Large intestine (tissue), 3 donors: ENCODE results near the gene FIBCD1. TPM values are rescaled to one million over a fixed set of nuclear protein-coding genes. Genes with fewer than 3 reads are reported as not detected.

Source experiments
- DNase-seq, 2 donors: peaks; one replicate each; pipeline versions ENCODE4 v3.0.0 to v3.0.0-alpha.2; 2013
- H3K27ac ChIP-seq: one replicate; pipeline ENCODE4 v1.5.1; 2013; ENCODE audit warnings: low read length
- H3K27me3 ChIP-seq: 2 replicates; pipeline ENCODE4 v1.6.1; 2013; ENCODE audit warnings: low read length; ENCODE audit not compliant: control insufficient read depth, insufficient read depth
- H3K36me3 ChIP-seq: 2 replicates; pipeline ENCODE4 v1.6.1; 2013; ENCODE audit warnings: low read length; ENCODE audit not compliant: control insufficient read depth, insufficient read depth
- H3K4me1 ChIP-seq: one replicate; pipeline ENCODE4 v1.6.1; 2013; ENCODE audit warnings: low read length; ENCODE audit not compliant: control insufficient read depth, insufficient read depth
- H3K4me3 ChIP-seq: one replicate; pipeline ENCODE4 v1.5.1; 2013; ENCODE audit warnings: low read length
- H3K9me3 ChIP-seq: one replicate; pipeline ENCODE4 v1.6.1; 2013; ENCODE audit warnings: mild to moderate bottlenecking, low read depth, low read length, moderate library complexity; ENCODE audit not compliant: control insufficient read depth
- WGBS: methylation state at CpG from one replicate; pipeline ENCODE4 v1.1.5; 2013; ENCODE audit warnings: low lambda C conversion rate; ENCODE audit not compliant: insufficient coverage; 5-methylcytosine and 5-hydroxymethylcytosine counted together
- polyA plus RNA-seq: library from polyadenylated mRNA; unstranded; fragments of 120-200 nt; gene quantifications from one replicate; pipeline ENCODE4 v1.2.1, GENCODE V29; 2013

FIBCD1 gene
- polyA plus RNA-seq, 1 donor: 1.5 TPM

DNA sequence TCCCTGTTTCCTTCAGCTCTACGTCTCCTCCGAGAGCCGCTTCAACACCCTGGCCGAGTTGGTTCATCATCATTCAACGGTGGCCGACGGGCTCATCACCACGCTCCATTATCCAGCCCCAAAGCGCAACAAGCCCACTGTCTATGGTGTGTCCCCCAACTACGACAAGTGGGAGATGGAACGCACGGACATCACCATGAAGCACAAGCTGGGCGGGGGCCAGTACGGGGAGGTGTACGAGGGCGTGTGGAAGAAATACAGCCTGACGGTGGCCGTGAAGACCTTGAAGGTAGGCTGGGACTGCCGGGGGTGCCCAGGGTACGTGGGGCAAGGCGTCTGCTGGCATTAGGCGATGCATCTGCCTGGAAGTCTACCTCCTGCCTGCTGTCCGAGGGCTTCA, 76.3 kb downstream of the FIBCD1 start:
- no peaks in the 10 kb centered on the region for H3K27me3 ChIP-seq
- no peaks in the 10 kb centered on the region for H3K9me3 ChIP-seq
- WGBS: 100% methylated on average over 1 of the region's 23 CpGs
- H3K36me3 ChIP-seq: peaks cover 66% of the 10 kb centered on the region
- no peak overlapping the region for H3K27ac ChIP-seq
- no peak overlapping the region for H3K4me3 ChIP-seq
- H3K4me1 ChIP-seq: peaks cover 29% of the 10 kb centered on the region
- no peak for DNase-seq

DNA sequence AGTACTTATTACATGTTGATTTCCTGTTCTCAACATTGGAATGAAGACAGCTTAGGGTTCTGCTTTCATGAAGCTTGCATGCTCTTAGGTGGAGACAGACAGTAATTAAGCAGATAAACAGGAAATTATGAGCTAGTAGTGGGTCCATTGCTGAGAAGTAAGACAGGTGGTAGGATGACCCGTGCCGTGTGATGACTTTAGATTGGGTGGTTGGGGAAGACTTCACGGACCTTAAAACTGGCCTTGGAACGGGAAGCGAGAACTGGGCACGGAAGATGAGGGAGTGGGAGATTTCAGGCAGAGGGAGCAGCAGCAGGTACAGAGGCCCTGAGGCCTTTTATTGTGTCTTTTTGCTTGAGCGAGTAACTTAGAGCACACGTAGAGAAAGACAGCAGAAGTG, 76.8 kb downstream of the FIBCD1 start:
- H3K27ac ChIP-seq: no peak overlapping the region
- H3K4me3 ChIP-seq: no peak overlapping the region
- peaks cover 64% of the 10 kb centered on the region for H3K36me3 ChIP-seq
- peaks cover 29% of the 10 kb centered on the region for H3K4me1 ChIP-seq
- no peaks in the 10 kb centered on the region for H3K9me3 ChIP-seq
- no peaks in the 10 kb centered on the region for H3K27me3 ChIP-seq
- DNase-seq: no peak
- WGBS: no CpG with 5 or more reads among the region's 8 CpGs

DNA sequence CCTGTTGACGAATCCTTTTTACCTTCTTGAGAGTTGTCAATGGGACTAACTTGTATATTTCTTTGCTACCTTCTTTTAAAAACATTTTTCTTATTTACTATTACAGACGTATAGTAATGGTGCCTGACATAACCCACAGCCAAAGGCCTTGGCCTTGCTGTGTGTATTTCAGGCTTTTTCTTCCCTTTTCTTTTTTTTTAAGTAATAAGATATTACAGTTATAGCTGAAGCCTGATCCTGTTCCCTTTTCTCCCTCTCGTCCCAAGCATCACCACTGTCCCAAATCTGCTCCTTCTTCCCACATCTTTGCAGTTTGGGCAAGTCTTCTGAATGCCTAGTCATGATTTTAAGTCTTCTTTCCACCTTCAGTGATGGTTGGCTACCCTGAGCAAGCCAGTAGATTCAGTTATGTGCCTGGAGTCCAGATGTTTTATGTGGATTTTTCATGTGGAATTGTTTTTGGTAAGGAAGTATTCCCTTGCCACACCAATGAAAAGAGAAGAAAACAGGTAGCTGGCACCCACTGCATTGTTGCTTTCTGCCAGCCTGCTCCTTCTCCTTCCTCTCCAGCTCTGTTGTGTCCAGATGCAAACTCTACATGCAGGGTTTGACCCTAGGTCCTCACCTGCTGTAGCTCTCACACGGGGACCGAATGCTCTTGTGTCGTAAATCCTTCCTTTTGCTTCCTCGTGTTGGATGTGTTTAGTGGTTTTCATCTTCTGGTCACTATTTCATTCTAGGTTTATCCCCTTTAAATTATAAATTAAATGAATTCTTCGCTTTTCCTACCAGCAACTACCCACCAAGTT, 77.5 kb downstream of the FIBCD1 start:
- 75% methylated on average over 3 of the region's 8 CpGs for WGBS
- no peak for DNase-seq
- Histone ChIP-seq H3K4me3 (no peak overlapping the region), H3K4me1 (peaks cover 29% of the 10 kb centered on the region), H3K36me3 (peaks cover 66% of the 10 kb centered on the region), H3K9me3 (no peaks in the 10 kb centered on the region), H3K27me3 (no peaks in the 10 kb centered on the region), H3K27ac (no peak overlapping the region)

DNA sequence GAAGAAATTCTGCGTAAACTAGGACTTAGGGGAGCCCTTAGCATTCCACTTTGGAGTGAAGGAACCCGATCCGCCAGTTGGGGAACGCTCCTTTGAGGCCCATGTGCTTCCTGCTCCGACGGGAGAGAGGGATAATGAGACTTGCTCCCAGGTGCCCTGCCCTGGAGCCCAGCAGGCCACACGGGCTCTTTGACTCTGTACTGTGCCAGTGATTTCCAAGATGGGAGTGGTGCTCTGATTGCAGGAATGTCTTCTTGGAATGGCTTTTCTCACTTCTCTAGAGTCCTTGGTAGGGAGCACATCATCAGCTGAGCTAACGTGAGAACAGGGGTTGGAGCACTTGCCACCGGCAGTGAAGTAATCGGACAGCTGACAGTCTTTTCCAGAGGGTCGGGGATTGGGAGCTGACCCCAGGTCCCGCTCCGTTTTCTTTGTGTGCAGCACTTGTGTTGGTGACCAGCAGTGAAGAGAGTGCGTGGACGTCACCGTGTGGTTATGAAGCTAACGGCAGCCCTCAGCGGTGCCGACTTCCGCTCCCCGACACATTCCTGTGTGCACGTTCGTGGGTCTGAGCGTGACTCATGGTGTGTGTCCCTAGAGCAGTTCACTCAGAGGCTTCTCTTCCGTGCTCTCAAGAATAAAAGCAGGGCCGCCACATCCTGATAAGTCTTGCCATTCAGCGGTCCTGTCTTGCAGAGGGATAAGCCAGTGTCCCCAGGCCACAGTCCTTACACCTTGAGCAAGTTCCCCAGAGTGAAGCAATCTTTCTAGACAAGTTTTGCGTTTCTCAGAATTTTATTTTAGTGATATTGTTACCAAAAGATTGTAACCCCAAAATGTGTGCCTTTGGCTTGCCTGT, 78.4 kb downstream of the FIBCD1 start:
- H3K36me3 ChIP-seq: peaks cover 70% of the 10 kb centered on the region
- peak overlapping the region; percentile 35 for H3K27ac ChIP-seq
- WGBS: no CpG with 5 or more reads among the region's 28 CpGs
- H3K9me3 ChIP-seq: no peaks in the 10 kb centered on the region
- no peak overlapping the region for H3K4me3 ChIP-seq
- H3K27me3 ChIP-seq: no peaks in the 10 kb centered on the region
- peak; percentile 77 to 81 for DNase-seq
- peaks cover 29% of the 10 kb centered on the region for H3K4me1 ChIP-seq

DNA sequence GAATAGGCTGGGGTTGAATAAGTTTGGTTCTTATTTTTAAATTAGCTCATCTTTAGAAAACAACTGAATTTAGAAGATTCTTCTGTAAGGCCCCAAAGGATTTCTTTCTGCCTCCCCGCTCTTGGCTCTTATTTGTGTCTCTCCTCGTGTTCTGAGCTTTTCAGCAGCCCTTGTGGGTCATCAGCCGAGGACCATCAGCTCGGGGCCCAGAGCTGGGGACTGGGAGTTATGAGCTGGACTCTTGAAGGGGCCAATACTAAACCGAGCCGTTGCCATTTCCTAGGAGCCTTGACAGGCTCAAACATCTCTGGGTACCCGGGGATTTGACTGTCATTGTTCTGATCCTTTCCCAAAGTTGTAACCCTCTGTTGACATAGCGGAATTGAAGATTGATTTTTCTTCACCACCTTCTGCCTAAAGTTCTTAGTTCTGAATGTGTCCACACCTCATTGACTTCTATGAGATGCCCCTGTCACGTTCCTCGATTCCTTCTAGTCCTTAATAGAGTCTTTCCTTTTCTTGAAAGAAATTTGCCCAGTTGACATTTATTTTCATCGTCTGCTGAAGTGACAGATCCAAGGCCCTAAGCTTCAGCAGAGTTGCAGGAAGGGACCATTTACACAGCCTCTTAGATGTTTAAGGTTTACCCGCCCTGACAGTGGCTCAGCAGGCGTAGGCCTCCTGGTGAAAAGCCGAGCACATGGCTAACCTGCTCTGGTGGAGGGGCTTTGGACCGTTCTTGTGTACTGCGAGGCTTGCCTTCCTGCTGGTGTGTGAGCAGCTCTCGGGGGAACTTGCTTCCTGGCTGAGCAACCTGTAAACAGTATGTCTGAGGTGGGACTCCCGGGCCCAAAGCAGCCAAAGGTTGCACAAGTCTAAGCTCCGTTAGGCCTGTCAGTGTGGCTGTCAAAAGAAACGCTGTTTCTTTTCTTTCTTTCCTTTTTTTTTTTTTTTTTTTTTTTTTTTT, 80.0 kb downstream of the FIBCD1 start:
- Histone ChIP-seq H3K27ac (no peak overlapping the region), H3K27me3 (no peaks in the 10 kb centered on the region), H3K36me3 (peaks cover 73% of the 10 kb centered on the region), H3K4me3 (no peak overlapping the region), H3K4me1 (peaks cover 29% of the 10 kb centered on the region), H3K9me3 (no peaks in the 10 kb centered on the region)
- DNase-seq: no peak
- WGBS: 100% methylated on average over 1 of the region's 20 CpGs

DNA sequence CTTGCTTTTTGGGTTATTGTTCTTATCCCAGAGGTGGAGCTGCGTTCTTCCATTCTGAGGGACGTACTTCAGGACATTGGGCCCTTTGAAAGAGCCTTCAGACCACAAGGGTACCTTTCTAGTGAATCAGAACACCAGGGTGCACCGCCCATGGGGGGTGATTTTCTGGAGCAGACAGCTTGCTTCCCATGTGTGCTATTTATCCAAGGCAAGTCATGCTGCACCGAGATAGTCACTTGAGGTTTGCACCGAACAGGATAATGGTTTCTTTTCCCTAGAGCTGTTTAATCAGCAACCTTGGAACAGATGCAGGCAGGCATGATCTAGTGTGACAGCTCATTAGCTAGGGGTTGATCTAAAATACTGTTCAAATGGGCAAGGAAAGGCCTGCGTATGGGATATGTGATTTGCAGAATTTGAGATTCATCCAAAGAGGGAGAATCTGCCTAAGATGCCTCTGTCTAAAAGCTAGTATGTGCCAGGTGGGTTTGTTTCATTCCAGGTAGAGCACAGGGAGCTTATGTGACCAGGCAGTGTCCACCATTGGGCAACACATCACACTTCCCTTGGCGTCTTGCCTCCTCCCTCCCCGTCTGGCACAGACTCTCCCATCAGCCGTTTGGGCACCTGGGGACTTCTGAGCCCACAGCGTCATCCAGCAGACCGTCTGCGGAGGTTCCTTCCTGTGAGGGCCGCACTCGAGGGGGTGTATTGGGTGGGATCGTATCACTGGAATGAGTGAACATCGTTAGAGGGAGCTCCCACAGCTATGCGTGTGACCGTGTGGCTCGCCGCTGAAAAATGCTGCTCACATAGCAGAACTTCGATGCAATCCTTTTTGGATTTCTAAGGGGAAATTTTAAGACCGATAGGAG, 80.9 kb downstream of the FIBCD1 start:
- Histone ChIP-seq H3K36me3 (peaks cover 69% of the 10 kb centered on the region), H3K27me3 (no peaks in the 10 kb centered on the region), H3K4me1 (peaks cover 21% of the 10 kb centered on the region), H3K4me3 (no peak overlapping the region), H3K27ac (no peak overlapping the region), H3K9me3 (no peaks in the 10 kb centered on the region)
- DNase-seq: no peak
- WGBS: no CpG with 5 or more reads among the region's 22 CpGs

DNA sequence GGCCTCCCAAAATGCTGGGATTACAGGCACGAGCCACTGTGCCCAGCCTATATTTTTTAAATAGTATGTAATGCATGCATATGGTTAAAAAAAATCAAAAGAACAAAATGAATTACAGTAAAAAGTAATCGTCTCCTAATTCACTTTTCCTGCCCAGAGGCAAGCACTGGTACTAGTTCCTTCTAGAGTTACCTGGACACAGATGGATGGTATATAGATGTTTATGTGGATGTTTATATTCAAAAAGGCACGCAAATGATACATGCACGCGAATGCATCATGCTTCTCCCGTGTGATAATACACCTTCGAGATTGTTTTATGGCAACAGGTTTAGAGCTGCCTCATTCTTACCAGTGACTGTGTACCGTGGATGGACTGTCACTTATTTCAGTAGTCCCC, 82.6 kb downstream of the FIBCD1 start:
- Histone ChIP-seq H3K27ac (no peak overlapping the region), H3K27me3 (no peaks in the 10 kb centered on the region), H3K36me3 (peaks cover 54% of the 10 kb centered on the region), H3K4me1 (peaks cover 12% of the 10 kb centered on the region), H3K9me3 (no peaks in the 10 kb centered on the region), H3K4me3 (no peak overlapping the region)
- WGBS: 93% methylated on average over 2 of the region's 8 CpGs
- no peak for DNase-seq

DNA sequence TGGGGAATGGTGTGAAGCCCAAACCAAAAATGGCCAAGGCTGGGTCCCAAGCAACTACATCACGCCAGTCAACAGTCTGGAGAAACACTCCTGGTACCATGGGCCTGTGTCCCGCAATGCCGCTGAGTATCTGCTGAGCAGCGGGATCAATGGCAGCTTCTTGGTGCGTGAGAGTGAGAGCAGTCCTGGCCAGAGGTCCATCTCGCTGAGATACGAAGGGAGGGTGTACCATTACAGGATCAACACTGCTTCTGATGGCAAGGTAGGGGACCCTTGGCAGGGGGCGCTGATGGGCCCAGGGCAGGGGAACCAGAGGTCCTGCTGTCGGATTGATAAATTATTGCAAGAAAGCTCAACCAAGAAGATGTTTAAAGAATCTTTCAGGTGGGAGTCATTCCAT, 84.2 kb downstream of the FIBCD1 start:
- no peak for DNase-seq
- WGBS: no CpG with 5 or more reads among the region's 9 CpGs
- peaks cover 41% of the 10 kb centered on the region for H3K36me3 ChIP-seq
- H3K9me3 ChIP-seq: no peaks in the 10 kb centered on the region
- no peak overlapping the region for H3K4me3 ChIP-seq
- no peaks in the 10 kb centered on the region for H3K27me3 ChIP-seq
- no peak overlapping the region for H3K27ac ChIP-seq
- no peaks in the 10 kb centered on the region for H3K4me1 ChIP-seq

DNA sequence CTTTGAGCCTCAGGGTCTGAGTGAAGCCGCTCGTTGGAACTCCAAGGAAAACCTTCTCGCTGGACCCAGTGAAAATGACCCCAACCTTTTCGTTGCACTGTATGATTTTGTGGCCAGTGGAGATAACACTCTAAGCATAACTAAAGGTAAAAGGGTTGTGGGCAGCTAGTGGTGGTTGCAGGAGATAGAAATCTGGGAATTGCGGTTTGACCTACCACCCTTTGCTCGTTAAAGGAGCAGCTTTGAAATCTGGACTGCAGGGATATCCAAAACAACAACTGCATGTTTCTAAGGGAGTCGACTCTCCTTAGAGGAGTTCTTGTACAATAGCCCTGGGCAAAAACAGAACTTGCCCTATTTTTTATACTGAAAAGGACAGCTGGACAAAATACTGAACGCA, 85.0 kb downstream of the FIBCD1 start:
- Histone ChIP-seq H3K4me1 (no peaks in the 10 kb centered on the region), H3K9me3 (no peaks in the 10 kb centered on the region), H3K36me3 (peaks cover 40% of the 10 kb centered on the region), H3K4me3 (no peak overlapping the region), H3K27ac (no peak overlapping the region), H3K27me3 (no peaks in the 10 kb centered on the region)
- WGBS: 80% methylated on average over 1 of the region's 8 CpGs
- no peak for DNase-seq
